Fibroblast of the aortic adventitia (primary cell): ENCODE data around the gene PLXNA2. TPM values are rescaled to one million over a fixed set of nuclear protein-coding genes. Genes with fewer than 3 reads are reported as not detected.

ENCODE experiments used
- DNase-seq: peaks from one replicate; pipeline ENCODE4 v3.0.0-alpha.2; 2010; ENCODE audit warnings: low read depth
- H3K4me3 ChIP-seq: 2 replicates; pipeline ENCODE4 v1.5.1; 2011; ENCODE audit warnings: low read depth, mild to moderate bottlenecking, control low read depth, low read length, moderate library complexity
- CTCF ChIP-seq: IDR thresholded peaks from 2 replicates; pipeline ENCODE4 v1.5.1; 2011; ENCODE audit warnings: mild to moderate bottlenecking, low read length, control low read depth, inconsistent platforms; ENCODE audit not compliant: insufficient read depth
- total RNA-seq: library from RNA; depleted of rRNA; stranded (reverse); fragments of >200 nt; gene quantifications from 2 replicates; pipeline ENCODE4 v1.2.3, GENCODE V29; 2012; ENCODE audit warnings: low replicate concordance

The PLXNA2 gene
- total RNA-seq, 1 donor, result 8.0 TPM

- no peak for TF ChIP-seq CTCF
- no peak for DNase-seq
- H3K4me3 ChIP-seq, result no peak overlapping the region
Observed at GRCh38 chr1:208280681-208281450, 36.7 kb upstream of the PLXNA2 start.

GRCh38 chr1:208279826-208280588, 35.8 kb upstream of the PLXNA2 start:
- no peak for TF ChIP-seq CTCF
- DNase-seq, result no peak
- no peak overlapping the region for H3K4me3 ChIP-seq

- no peak overlapping the region for H3K4me3 ChIP-seq
- TF ChIP-seq CTCF, result no peak
- no peak for DNase-seq
Observed at GRCh38 chr1:208278638-208279037, 34.5 kb upstream of the PLXNA2 start.

- no peak overlapping the region for H3K4me3 ChIP-seq
- DNase-seq, result no peak
- no peak for TF ChIP-seq CTCF
Observed at GRCh38 chr1:208276757-208277435, 32.7 kb upstream of the PLXNA2 start.

GRCh38 chr1:208275083-208275482, 30.9 kb upstream of the PLXNA2 start:
- no peak for TF ChIP-seq CTCF
- no peak overlapping the region for H3K4me3 ChIP-seq
- no peak for DNase-seq

GRCh38 chr1:208273386-208274017, 29.3 kb upstream of the PLXNA2 start:
- no peak overlapping the region for H3K4me3 ChIP-seq
- no peak for DNase-seq
- no peak for TF ChIP-seq CTCF
